ENCODE results near the gene CUL1. TPM values are rescaled to one million over a fixed set of nuclear protein-coding genes. Genes with fewer than 3 reads are reported as not detected.

The CUL1 gene
- total RNA-seq, 2 experiments from 2014 or later, result 40.5 to 56.6 TPM

DNA sequence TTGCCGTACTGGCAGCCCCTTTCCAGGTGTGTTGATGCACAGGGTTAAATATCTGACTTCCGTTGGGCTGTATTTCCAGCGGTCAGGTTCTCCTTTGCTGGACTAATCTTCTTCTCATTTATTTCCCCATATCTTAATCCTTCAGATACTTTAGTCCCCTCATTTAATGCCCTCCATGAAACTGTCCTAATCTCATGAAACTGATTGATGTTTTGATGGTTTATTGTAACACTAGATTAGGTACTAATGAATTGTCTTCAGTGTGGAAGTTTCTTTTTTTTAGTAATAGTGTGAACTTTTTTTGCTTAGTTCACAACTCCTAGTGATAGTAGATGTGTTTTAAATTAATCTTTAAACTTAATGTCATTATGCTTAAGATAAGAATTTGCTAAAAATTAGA, 6.3 kb downstream of the CUL1 start:
- TF ChIP-seq EZH2phosphoT487 (IDR thresholded peaks at IDR 0.05; ENCODE audit: borderline replicate concordance, low read depth, low read length), result no peak
- TF ChIP-seq, protein P1, sequence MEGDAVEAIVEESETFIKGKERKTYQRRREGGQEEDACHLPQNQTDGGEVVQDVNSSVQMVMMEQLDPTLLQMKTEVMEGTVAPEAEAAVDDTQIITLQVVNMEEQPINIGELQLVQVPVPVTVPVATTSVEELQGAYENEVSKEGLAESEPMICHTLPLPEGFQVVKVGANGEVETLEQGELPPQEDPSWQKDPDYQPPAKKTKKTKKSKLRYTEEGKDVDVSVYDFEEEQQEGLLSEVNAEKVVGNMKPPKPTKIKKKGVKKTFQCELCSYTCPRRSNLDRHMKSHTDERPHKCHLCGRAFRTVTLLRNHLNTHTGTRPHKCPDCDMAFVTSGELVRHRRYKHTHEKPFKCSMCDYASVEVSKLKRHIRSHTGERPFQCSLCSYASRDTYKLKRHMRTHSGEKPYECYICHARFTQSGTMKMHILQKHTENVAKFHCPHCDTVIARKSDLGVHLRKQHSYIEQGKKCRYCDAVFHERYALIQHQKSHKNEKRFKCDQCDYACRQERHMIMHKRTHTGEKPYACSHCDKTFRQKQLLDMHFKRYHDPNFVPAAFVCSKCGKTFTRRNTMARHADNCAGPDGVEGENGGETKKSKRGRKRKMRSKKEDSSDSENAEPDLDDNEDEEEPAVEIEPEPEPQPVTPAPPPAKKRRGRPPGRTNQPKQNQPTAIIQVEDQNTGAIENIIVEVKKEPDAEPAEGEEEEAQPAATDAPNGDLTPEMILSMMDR (conservative IDR thresholded peaks at IDR 0.05; ENCODE audit: low read length), result no peak
- peaks cover 98% of the 10 kb centered on the region for H3K79me2 ChIP-seq (ENCODE audit: insufficient read depth, low read depth, low read length)
- H3K4me2 ChIP-seq (ENCODE audit: low read length), result no peak overlapping the region
- no peak overlapping the region for H2AFZ ChIP-seq (ENCODE audit: low read length)
- no TSS peak for BruUV-seq (replicated peaks)
- DNase-seq (ENCODE audit: low spot score), result no peak
- no peak overlapping the region for H3K4me3 ChIP-seq (ENCODE audit: low read depth, low read length, poor library complexity, severe bottlenecking)
- peaks cover 77% of the 10 kb centered on the region for H4K20me1 ChIP-seq (ENCODE audit: insufficient read depth, low read length)
- H3K4me1 ChIP-seq (ENCODE audit: insufficient read depth, low read length, poor library complexity, severe bottlenecking), result peaks cover 48% of the 10 kb centered on the region
- H3K36me3 ChIP-seq (ENCODE audit: insufficient read depth, low read length), result no peaks in the 10 kb centered on the region
- H3K9me3 ChIP-seq (ENCODE audit: low read length), result no peaks in the 10 kb centered on the region
- intact Hi-C loops (cut with micrococcal nuclease; ENCODE audit: unreplicated experiment), result no loop called here
- POLR2A ChIA-PET, result interaction anchor here (1.9 to 4.7 kb wide), 3 partner anchors 7 to 27 kb away, joined by 4 to 36 read pairs (median 17); no protein-coding TSS in a partner anchor
- no peaks in the 10 kb centered on the region for H3K9me2 ChIP-seq (ENCODE audit: insufficient read depth, low read length)
- CTCF ChIA-PET (ENCODE audit: unreplicated experiment), result no interaction called here
- H3K27ac ChIP-seq (ENCODE audit: low read depth, low read length, poor library complexity, severe bottlenecking), result no peak overlapping the region

DNA sequence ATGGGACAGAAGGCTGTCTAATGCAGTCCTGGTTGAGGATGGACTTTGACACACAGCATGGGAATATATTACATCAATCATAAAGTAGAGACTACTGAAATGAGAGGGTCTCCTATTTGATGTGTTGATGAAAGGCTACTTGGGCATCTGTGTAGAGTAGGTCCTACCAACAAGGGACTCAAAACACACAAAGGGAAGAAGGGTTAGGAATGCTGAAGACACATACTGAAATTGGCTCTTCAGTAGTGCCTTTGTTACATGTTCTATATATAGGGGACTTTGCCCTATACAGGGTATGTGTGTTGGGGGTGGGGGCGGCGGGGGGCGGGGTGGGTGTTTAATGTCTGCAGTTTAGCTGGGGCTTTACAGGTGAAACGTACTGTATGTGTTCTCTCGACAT, 7.7 kb downstream of the CUL1 start:
- H4K20me1 ChIP-seq (ENCODE audit: insufficient read depth, low read length), result peaks cover 73% of the 10 kb centered on the region
- no peaks in the 10 kb centered on the region for H3K9me2 ChIP-seq (ENCODE audit: insufficient read depth, low read length)
- TF ChIP-seq EZH2phosphoT487 (IDR thresholded peaks at IDR 0.05; ENCODE audit: borderline replicate concordance, low read depth, low read length), result no peak
- TF ChIP-seq, protein P1 (conservative IDR thresholded peaks at IDR 0.05; ENCODE audit: low read length), result no peak
- H3K36me3 ChIP-seq (ENCODE audit: insufficient read depth, low read length), result no peaks in the 10 kb centered on the region
- ChIA-PET CTCF (ENCODE audit: unreplicated experiment) (no interaction called here), POLR2A (interaction anchor here (1.0 to 4.7 kb wide), 2 partner anchors 10 to 14 kb away, joined by 3 to 36 read pairs; no protein-coding TSS in a partner anchor)
- H3K4me1 ChIP-seq (ENCODE audit: insufficient read depth, low read length, poor library complexity, severe bottlenecking), result peaks cover 43% of the 10 kb centered on the region
- intact Hi-C loops (cut with micrococcal nuclease; ENCODE audit: unreplicated experiment), result no loop called here
- H3K79me2 ChIP-seq (ENCODE audit: insufficient read depth, low read depth, low read length), result peaks cover 98% of the 10 kb centered on the region
- no peak overlapping the region for H3K4me2 ChIP-seq (ENCODE audit: low read length)
- no peak overlapping the region for H3K27ac ChIP-seq (ENCODE audit: low read depth, low read length, poor library complexity, severe bottlenecking)
- H3K9me3 ChIP-seq (ENCODE audit: low read length), result no peaks in the 10 kb centered on the region
- no peak for DNase-seq (ENCODE audit: low spot score)
- no peak overlapping the region for H2AFZ ChIP-seq (ENCODE audit: low read length)
- H3K4me3 ChIP-seq (ENCODE audit: low read depth, low read length, poor library complexity, severe bottlenecking), result no peak overlapping the region
- no TSS peak for BruUV-seq (replicated peaks)

DNA sequence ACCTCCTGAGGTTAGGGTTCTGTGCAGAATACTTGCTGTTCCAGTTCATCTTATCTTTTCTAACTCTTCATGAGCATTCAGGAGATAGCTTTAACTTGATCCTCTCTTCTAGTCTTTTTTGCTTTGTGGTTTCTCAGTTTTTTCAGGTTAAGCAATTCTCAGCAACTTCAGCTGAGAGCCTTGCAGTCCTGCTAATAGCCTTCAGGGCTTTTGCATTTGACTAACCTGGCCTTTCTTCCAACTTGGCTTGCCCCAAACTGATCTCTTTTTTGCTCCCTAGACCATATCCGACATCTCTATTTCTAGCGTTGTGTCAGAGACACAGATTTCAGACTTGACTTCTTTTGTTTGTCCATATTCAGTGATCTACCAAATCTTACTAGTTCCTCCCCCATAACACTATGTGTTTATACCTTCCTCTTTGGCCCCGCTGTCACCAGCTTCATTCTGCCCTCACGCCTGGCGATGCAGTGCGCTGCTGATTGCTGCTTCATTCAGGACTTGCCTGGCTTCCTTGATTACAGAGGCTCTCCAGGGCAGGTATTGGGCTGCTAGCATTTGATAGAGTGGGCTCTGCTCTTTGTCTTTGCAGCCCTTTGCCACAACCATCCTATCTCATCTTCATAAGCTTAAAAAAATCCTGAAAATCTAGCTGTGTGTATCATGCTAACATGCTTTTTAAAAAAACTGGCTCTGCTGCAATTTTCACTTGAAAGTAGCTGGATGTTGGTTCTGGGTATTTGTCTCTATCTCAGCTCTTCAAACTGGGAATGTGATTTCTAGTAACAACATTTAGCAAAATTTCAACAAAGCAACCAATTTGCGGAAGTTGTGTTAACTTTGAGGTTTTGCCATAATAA, 9.6 kb downstream of the CUL1 start:
- TF ChIP-seq EZH2phosphoT487 (IDR thresholded peaks at IDR 0.05; ENCODE audit: borderline replicate concordance, low read depth, low read length), result no peak
- TF ChIP-seq, protein P1 (conservative IDR thresholded peaks at IDR 0.05; ENCODE audit: low read length), result no peak
- peaks cover 81% of the 10 kb centered on the region for H4K20me1 ChIP-seq (ENCODE audit: insufficient read depth, low read length)
- no peak overlapping the region for H3K27ac ChIP-seq (ENCODE audit: low read depth, low read length, poor library complexity, severe bottlenecking)
- H3K4me1 ChIP-seq (ENCODE audit: insufficient read depth, low read length, poor library complexity, severe bottlenecking), result peaks cover 52% of the 10 kb centered on the region
- no peaks in the 10 kb centered on the region for H3K9me2 ChIP-seq (ENCODE audit: insufficient read depth, low read length)
- H3K36me3 ChIP-seq (ENCODE audit: insufficient read depth, low read length), result no peaks in the 10 kb centered on the region
- intact Hi-C loops (cut with micrococcal nuclease; ENCODE audit: unreplicated experiment), result no loop called here
- POLR2A ChIA-PET, result interaction anchor here (0.6 to 1.5 kb wide), 4 partner anchors 8 to 123 kb away, joined by 3 to 4 read pairs (median 3); no protein-coding TSS in a partner anchor
- H3K9me3 ChIP-seq (ENCODE audit: low read length), result no peaks in the 10 kb centered on the region
- no peak overlapping the region for H3K4me3 ChIP-seq (ENCODE audit: low read depth, low read length, poor library complexity, severe bottlenecking)
- no peak overlapping the region for H2AFZ ChIP-seq (ENCODE audit: low read length)
- H3K79me2 ChIP-seq (ENCODE audit: insufficient read depth, low read depth, low read length), result peaks cover 98% of the 10 kb centered on the region
- no peak overlapping the region for H3K4me2 ChIP-seq (ENCODE audit: low read length)
- no peak for DNase-seq (ENCODE audit: low spot score)
- BruUV-seq (replicated peaks), result no TSS peak
- CTCF ChIA-PET (ENCODE audit: unreplicated experiment), result no interaction called here

Measured in OCI-LY7 (cell line).